HL-60/S4 (cell line): ENCODE measurements around the gene ERCC6L2.

Experiments used
- in situ Hi-C: fragments of 300-500 bp; cut with MboI; formaldehyde crosslinking; loops from 2 replicates; pipeline ENCODE4 v1.14.3; 2022; ENCODE audit warnings: low sequenced_read_pairs

The ERCC6L2 gene

GRCh38 chr9:95920017-95920416 lies 44.5 kb downstream of the ERCC6L2 start:
- in situ Hi-C loops, result no loop called here

GRCh38 chr9:95923794-95924193 lies 48.3 kb downstream of the ERCC6L2 start:
- in situ Hi-C loops, result no loop called here

- in situ Hi-C loops, result no loop called here
Observed at GRCh38 chr9:95924987-95925386, 49.5 kb downstream of the ERCC6L2 start.

GRCh38 chr9:95927271-95928004 lies 51.9 kb downstream of the ERCC6L2 start:
- in situ Hi-C loops, result no loop called here

- in situ Hi-C loops, result no loop called here
Observed at GRCh38 chr9:95930277-95930676, 54.8 kb downstream of the ERCC6L2 start.

GRCh38 chr9:95935861-95936578 lies 60.5 kb downstream of the ERCC6L2 start:
- in situ Hi-C loops, result no loop called here

GRCh38 chr9:95936579-95937075 lies 61.1 kb downstream of the ERCC6L2 start:
- in situ Hi-C loops, result no loop called here

GRCh38 chr9:95937131-95937530 lies 61.6 kb downstream of the ERCC6L2 start:
- in situ Hi-C loops, result no loop called here

GRCh38 chr9:95938724-95939123 lies 63.2 kb downstream of the ERCC6L2 start:
- in situ Hi-C loops, result no loop called here

- in situ Hi-C loops, result no loop called here
Observed at GRCh38 chr9:95939472-95939871, 64.0 kb downstream of the ERCC6L2 start.

- in situ Hi-C loops, result no loop called here
Observed at GRCh38 chr9:95940265-95940664, 64.8 kb downstream of the ERCC6L2 start.

GRCh38 chr9:95942016-95942415 lies 66.5 kb downstream of the ERCC6L2 start:
- in situ Hi-C loops, result no loop called here

- in situ Hi-C loops, result no loop called here
Observed at GRCh38 chr9:95947118-95947517, 71.6 kb downstream of the ERCC6L2 start.

- in situ Hi-C loops, result no loop called here
Observed at GRCh38 chr9:95952471-95952870, 77.0 kb downstream of the ERCC6L2 start.

- in situ Hi-C loops, result no loop called here
Observed at GRCh38 chr9:95953986-95954385, 78.5 kb downstream of the ERCC6L2 start.

GRCh38 chr9:95954940-95955339 lies 79.4 kb downstream of the ERCC6L2 start:
- in situ Hi-C loops, result no loop called here

GRCh38 chr9:95962936-95963335 lies 87.4 kb downstream of the ERCC6L2 start:
- in situ Hi-C loops, result no loop called here

- in situ Hi-C loops, result no loop called here
Observed at GRCh38 chr9:95963659-95964058, 88.2 kb downstream of the ERCC6L2 start.

GRCh38 chr9:95966306-95966705 lies 90.8 kb downstream of the ERCC6L2 start:
- in situ Hi-C loops, result no loop called here

GRCh38 chr9:95970317-95970716 lies 94.8 kb downstream of the ERCC6L2 start:
- in situ Hi-C loops, result no loop called here

GRCh38 chr9:95971815-95972214 lies 96.3 kb downstream of the ERCC6L2 start:
- in situ Hi-C loops, result no loop called here

- in situ Hi-C loops, result no loop called here
Observed at GRCh38 chr9:95974389-95974788, 98.9 kb downstream of the ERCC6L2 start.
